Stimulated activated CD8-positive, alpha-beta memory T cell treated with anti-CD3 and anti-CD28 coated beads, Interleukin-15, amount 100 ng/mL, for 1 hour (primary cell): Measurements from ENCODE around the gene MAPK11.

Experiments
- DNase-seq: peaks from one replicate; pipeline ENCODE4 v3.0.0-alpha.2; 2020; ENCODE audit warnings: low read depth

Gene MAPK11

GRCh38 chr22:50293441-50294318 is 23.5 kb upstream of the MAPK11 start:
- DNase-seq = no peak

DNA sequence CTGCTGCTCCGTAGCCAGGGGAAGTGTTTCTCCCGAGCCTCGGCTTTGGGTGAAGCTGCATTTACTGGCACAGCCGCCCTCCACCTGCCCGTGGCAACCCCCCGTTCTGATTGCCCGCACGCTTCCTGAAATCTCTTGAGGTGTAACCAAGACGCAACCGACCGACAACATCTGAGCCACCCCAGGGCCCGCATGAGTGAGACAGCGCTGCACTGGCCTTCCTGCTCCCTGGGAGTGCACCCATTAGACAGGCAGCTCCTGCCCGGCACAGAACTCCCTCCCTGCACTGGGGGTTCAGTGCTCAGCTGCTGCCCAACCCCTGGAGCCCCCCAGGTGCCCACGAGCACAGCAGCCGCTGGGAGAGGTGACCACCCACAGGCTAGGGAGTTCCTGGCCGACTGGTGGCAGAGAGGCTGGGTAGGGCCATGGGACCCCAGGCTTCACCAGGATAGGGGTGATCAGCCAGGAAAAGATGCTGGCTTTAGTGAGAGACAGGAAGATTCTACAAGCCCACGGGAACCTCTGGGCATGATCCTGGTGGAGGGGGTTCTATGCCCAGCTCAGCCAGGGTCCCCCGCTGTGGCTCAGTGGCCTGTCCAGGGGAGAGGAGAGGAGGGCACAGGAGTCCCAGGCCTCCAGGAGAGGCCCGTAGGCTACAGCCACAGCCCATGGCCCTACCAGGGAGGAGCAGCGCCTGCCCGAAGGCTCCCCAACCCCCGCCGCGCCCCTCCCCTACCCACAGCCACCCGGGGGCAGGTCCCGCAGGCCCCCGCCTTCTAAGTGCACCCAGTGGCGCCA is 22.7 kb upstream of the MAPK11 start:
- no peak for DNase-seq

DNA sequence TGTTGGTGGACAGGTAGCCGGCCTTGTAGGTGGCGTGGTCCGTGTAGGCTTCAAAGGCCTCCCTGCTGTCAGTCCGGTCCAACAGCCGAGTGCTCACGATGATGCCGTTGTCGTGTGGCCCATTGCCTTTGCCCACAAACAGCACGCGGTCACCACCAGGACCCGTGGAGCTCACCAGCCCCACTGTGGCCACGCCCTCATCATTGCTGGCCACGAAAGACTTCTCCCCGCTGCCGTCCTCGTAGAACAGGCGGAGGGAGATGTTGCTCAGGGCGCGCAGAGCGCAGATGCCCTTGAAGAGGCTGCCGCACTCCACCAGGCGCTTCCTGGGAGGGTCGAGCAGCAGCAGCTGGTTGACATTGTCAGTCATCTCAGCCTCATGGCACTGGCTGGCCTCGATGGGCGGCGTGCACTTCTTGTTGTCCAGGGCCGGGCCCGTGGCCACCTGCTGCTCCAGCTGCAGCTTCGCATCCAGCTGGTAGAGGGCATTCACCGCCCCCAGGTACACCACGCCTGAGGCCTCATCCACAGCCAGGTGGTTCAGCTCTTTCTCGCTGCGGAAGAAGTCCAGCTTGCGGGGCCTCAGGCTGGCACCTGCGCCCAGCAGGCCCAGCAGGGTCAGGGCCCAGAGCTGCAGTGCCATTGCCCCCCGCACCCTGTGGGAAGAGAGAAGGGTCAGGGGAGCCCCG is 19.9 kb upstream of the MAPK11 start:
- DNase-seq = no peak

- no peak for DNase-seq
These were observed 19.2 kb upstream of the MAPK11 start for GRCh38 chr22:50289151-50289941.

DNA sequence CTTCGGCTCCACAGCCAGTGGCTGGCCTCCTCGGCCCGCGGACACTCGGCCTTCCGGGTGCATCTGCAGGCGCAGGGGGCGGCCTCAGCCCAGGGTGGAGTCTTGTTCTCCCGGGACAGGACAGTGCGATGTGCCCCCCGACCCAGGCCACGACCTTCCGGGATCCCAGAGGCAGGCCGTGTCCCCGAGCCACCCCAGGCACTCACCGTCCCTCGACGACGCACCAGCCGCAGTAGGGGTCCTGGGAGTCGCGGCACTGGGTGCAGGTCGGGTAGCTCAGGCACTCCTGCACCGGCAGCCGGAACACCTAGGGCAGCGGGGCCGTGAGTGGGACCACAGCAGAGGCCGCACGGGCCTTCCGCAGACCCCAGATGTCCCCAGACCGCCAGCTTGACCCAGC is 17.6 kb upstream of the MAPK11 start:
- DNase-seq = no peak

DNA sequence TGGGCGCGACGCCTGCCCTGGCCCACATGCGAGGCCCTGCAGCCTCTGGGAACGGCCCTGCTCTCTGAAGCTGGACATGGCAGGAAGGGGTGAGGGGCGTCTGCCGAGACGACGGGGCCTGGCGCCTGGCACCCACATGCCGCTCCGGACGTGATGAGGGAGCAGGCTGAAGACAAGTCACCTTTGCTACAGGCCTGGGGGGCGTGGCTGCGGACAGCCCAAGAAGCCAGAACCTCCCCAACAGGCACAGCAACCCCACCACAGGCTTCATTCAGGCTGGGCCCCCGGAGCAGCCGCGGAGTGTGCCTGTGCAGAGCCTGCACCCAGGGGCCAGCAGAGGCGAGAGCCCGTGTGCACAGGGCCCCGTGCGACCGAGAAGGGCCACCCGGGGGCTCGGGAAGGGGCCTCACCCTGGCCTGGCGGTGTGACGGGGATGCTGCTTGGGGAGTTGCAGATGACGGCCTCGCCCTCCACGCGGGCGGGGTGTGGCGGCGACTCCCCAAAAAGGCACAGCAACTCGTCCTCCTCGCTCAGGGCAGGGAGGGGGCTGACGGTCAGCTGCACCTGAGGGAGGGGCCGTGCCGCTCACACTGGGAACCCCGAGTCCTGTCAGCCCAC is 16.6 kb upstream of the MAPK11 start:
- DNase-seq = no peak

DNA sequence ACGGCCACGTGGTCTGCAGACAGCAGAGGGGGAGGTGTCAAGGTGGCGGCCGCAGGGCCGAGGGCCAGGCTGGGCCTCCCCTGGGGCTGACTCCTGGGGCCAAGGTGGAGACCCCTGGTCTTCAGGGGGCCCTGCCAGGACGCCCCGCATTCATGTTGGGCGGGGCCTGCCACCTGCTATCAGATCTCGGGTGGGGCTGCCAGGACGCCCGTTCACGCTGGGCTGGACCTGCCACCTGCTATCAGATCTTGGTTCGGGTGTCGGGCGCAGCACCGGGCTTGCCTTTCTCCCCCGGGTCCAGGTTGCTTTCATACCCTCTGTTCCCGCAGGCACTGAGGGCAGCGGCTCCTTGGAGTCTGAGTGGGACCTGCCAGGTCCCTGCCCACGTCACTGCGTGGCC is 16.1 kb upstream of the MAPK11 start:
- DNase-seq = no peak

DNA sequence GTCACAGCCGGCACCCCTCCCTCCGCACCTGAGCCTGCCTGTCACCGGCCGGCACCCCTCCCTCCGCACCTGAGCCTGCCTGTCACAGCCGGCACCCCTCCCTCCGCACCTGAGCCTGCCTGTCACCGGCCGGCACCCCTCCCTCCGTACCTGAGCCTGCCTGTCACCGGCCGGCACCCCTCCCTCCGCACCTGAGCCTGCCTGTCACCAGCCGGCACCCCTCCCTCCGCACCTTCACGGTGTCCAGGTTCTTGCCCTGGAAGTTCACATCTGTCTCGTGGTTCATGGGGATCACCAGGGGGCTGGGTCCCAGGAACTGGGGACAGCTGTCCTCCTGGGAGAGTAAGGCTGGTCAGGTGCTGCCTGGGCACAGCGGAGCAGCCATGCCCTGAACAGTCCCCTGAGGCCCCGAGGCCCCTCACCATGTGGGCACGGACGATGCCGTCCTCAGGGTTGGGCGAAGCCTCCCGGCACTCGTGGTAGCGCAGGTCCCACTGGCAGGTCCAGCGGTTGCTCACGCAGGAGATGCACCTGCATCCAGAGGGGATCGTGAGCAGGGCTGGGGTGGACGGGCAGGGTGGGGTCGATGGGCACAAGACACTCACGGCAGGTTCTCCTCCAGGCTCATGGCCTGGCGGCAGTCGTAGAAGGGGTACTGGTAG is 15.5 kb upstream of the MAPK11 start:
- no peak for DNase-seq

- DNase-seq = no peak
These were observed 14.3 kb upstream of the MAPK11 start for GRCh38 chr22:50284479-50284878.

- no peak for DNase-seq
These were observed 13.6 kb upstream of the MAPK11 start for GRCh38 chr22:50283821-50284220.

DNA sequence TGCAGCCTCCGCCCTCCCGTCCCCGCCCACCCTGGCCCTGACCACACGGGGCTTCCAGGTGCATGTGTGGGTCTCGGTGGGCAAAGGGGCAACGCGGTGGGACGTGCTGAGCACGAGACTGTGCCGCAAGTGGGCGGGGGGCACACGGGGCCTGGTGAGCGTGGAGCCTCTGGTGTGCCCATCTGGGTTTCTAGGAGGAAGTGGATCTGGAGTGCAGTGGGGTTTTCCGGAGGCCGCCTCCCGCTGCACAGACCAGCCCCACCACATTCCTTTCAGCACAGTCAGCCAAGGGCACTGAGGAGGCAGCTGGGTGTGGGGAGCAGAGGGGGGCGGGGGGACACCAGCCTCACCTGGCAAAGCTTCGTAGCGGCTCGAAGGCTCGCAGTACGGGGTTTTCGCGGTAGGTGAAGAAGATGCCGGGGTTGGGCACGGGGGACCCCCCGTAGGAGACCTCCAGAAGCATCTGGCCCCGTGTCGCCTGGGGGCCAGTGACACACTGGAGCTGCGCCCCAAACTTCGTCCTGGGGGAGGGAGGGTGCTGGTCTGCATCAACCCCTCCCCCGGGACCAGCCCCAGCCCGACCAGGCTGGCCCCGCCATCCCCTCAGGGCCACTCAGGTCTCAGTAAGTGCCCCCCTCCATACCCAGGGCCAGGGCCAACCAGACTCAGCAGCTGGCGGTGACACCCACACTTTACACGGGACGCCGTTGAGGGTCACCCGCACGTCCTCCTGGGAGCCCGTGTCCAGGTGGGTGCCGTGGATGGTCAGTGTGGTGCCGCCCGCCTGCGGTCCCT is 12.4 kb upstream of the MAPK11 start:
- DNase-seq = no peak

GRCh38 chr22:50281957-50282356 is 11.8 kb upstream of the MAPK11 start:
- DNase-seq = no peak

GRCh38 chr22:50281384-50281760 is 11.2 kb upstream of the MAPK11 start:
- no peak for DNase-seq

DNA sequence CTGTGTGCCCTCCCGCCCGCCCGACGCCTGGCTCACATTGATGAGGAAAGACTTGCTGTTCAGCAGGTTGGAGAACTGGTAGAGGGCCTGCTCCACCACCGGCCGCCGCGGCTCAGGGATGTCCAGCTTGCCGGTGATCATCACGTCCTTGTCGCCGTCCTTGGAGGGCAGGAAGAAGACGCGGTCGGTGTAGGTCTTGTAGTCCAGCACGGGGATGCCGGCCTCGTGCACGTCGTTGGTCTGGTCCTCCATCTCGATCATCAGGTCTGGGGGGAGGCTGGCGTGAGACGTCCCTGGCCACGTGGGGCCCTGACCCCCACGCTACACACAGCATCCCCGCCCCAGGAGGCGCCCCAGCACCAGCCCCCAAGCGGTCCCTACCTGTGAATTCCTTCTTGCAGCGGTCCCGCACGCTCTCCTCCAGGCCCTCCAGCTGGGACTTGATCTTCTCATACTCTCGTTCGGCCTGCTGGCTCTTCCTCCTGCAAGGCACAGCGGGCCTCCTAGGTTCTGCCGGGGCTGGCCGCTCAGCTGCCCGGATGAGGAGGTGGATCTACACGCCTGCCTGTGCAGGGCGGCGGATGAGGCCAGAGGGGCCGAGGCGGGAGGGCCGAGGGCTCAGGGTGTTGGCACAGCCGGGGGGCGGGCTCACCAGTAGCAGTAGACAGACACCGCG is 10.7 kb upstream of the MAPK11 start:
- DNase-seq = no peak

DNA sequence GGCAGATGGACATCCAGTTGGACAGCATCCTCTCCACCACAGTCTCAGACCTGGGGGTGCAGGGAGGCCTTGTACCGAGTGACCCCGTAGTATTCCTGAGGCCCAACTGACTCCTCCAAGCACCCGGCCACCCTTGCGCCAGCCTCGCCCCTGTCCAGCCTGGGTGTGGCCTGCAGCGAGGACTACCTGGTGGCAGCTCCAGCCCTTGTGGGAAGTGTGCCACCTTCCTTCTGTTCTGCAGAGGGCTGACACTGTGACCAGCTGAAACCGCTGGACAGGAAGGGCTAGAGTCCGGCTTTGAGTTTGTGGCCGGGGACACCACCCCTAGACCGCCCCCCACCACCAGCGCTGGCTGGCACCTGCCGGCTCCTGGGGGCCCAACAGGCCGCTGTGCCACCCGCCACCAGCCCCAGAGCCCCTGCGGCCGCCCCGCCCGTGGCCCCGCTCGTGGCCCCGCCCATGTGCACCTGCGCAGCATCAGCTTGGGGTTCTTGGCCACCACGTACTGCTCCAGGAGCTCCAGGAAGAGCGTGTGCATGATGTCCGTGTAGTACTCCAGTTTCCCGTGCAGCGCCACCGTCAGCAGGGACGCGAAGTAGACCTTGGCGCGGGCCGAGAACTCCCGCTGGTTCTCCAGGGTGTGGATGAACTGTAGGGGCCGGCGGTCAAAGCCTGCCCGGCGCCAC is 10.0 kb upstream of the MAPK11 start:
- no peak for DNase-seq

DNA sequence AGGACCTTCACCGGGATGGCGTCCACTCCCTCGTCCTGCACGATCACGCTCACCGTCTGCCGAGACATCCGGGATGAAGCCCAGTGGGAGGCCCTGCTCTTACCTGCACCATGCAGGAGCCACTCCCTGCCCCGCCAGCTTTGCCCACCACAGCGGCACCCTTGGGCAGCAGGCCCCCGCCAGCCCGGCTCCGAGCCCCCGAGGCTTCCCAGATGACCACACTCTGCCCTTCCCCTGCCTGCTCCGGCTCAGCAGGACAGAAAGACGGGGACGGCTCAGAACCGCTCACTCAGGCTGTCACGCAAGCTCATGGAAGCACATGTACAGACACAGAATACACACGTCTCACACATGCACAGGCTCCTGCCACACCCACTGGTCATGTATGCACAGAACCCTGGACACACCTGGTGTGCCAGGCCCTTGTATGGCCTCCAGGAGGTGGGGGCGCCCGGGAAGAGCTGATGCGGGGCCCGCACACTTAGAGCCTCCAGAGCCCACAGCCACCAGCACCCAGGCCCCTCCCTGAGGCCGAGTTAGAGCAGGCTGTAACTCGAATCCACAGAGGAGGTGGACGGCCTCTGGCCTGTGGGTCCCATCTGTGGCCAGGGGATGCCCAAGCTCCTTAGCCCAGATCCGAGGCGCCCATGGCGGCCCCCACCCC is 8.9 kb upstream of the MAPK11 start:
- DNase-seq = no peak

DNA sequence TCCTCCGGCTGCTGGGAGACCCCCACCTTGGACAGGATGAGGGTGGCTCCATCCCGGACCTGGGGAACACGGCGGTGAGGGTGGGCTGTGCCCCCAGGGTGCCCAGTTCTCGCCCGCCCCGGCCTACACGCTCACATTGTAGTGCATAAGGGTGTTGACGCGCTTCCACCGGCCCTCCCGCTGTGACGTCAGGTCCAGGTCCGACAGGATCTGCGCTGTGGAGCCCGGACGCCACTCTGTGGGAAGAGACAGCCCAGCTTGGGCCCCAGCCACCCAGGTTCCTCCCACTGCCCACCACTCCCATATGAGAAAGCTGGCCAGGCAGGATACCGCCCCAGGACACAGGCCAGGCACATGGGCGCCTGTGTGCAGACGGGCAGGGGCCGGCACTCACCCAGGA is 8.3 kb upstream of the MAPK11 start:
- DNase-seq = no peak

- DNase-seq = no peak
These were observed 7.6 kb upstream of the MAPK11 start for GRCh38 chr22:50277761-50278160.
